Colonic mucosa (tissue), 4 donors: ENCODE results near the gene SH3PXD2A. TPM values are rescaled to one million over a fixed set of nuclear protein-coding genes. Genes with fewer than 3 reads are reported as not detected.

Experiments
- DNase-seq: peaks from one replicate; pipeline ENCODE4 v3.0.0-alpha.2; 2020
- H3K27ac ChIP-seq: fragments of 200-600 bp; one replicate; pipeline ENCODE4 v1.8.0; 2021
- H3K27me3 ChIP-seq: fragments of 200-600 bp; one replicate; pipeline ENCODE4 v1.8.0; 2021
- H3K36me3 ChIP-seq: fragments of 200-600 bp; one replicate; pipeline ENCODE4 v1.8.0; 2021
- H3K4me1 ChIP-seq: fragments of 200-600 bp; one replicate; pipeline ENCODE4 v1.8.0; 2021; ENCODE audit warnings: mild to moderate bottlenecking
- H3K4me3 ChIP-seq: fragments of 200-600 bp; one replicate; pipeline ENCODE4 v1.8.0; 2021
- H3K9ac ChIP-seq, 2 donors: one replicate each; pipeline ENCODE4 v1.7.0; 2013; ENCODE audit warnings: control low read depth in 2 of 2, low read depth in 2 of 2, low read length in 2 of 2
- H3K9me3 ChIP-seq: fragments of 200-600 bp; one replicate; pipeline ENCODE4 v1.8.0; 2021
- CTCF ChIP-seq: fragments of 200-600 bp; IDR thresholded peaks from one replicate; pipeline ENCODE4 v1.8.0; 2022; ENCODE audit warnings: antibody characterized with exemption, mild to moderate bottlenecking
- intact Hi-C: fragments of 100-400 bp; cut with DNase I; formaldehyde crosslinking; loops from one replicate; pipeline ENCODE4 v1.14.1; 2022
- total RNA-seq, 2 donors: library from RNA; stranded (reverse); fragmentation: NEBNext Ultra II Directional in 1 of 2; extraction: Animal tissue kit (Norgen Biotek cat#: 25700) in 1 of 2; gene quantifications; one replicate each; pipeline ENCODE4 v1.2.1, GENCODE V29; 2021
- donor health status: healthy.
- donor health status: DM: no; HTN: no; CAD: no.
- donor health status: DM: no; HTN: no; CAD: no.

The SH3PXD2A gene
- total RNA-seq, 2 donors from 2014 or later, result 37.5 to 40.8 TPM

GRCh38 chr10:103605359-103606096, 249.8 kb downstream of the SH3PXD2A start:
- DNase-seq, result peak; percentile 68
- H3K9ac ChIP-seq, result no peak overlapping the region
- TF ChIP-seq CTCF, result peak; percentile 64
- H3K36me3 ChIP-seq, result no peaks in the 10 kb centered on the region
- H3K27ac ChIP-seq, result no peak overlapping the region
- H3K4me1 ChIP-seq, result no peaks in the 10 kb centered on the region
- H3K27me3 ChIP-seq, result no peaks in the 10 kb centered on the region
- intact Hi-C loops, result loop anchor here (2.0 kb wide), 1 partner anchor 79 kb away; no protein-coding TSS in a partner anchor
- H3K9me3 ChIP-seq, result no peaks in the 10 kb centered on the region
- H3K4me3 ChIP-seq, result no peak overlapping the region

GRCh38 chr10:103603382-103603781, 252.0 kb downstream of the SH3PXD2A start:
- intact Hi-C loops, result no loop called here
- Histone ChIP-seq H3K9me3 (no peaks in the 10 kb centered on the region), H3K27me3 (no peaks in the 10 kb centered on the region), H3K4me1 (no peaks in the 10 kb centered on the region), H3K9ac (no peak overlapping the region), H3K27ac (no peak overlapping the region), H3K36me3 (no peaks in the 10 kb centered on the region), H3K4me3 (no peak overlapping the region)
- TF ChIP-seq CTCF, result no peak
- DNase-seq, result no peak

- Histone ChIP-seq H3K27me3 (no peaks in the 10 kb centered on the region), H3K4me3 (no peak overlapping the region), H3K4me1 (no peaks in the 10 kb centered on the region), H3K27ac (no peak overlapping the region), H3K9me3 (no peaks in the 10 kb centered on the region), H3K9ac (no peak overlapping the region), H3K36me3 (no peaks in the 10 kb centered on the region)
- TF ChIP-seq CTCF, result no peak
- DNase-seq, result no peak
- intact Hi-C loops, result no loop called here
Measured at GRCh38 chr10:103602852-103603155, 252.6 kb downstream of the SH3PXD2A start.

- Histone ChIP-seq H3K36me3 (no peaks in the 10 kb centered on the region), H3K9me3 (no peaks in the 10 kb centered on the region), H3K4me3 (no peak overlapping the region), H3K27ac (no peak overlapping the region), H3K9ac (no peak overlapping the region), H3K27me3 (no peaks in the 10 kb centered on the region), H3K4me1 (no peaks in the 10 kb centered on the region)
- intact Hi-C loops, result no loop called here
- no peak for DNase-seq
- TF ChIP-seq CTCF, result no peak
Measured at GRCh38 chr10:103602028-103602851, 253.1 kb downstream of the SH3PXD2A start.

- Histone ChIP-seq H3K27ac (no peak overlapping the region), H3K9me3 (no peaks in the 10 kb centered on the region), H3K9ac (peak overlapping the region in 1 of 2 donors; percentile 26), H3K4me1 (no peaks in the 10 kb centered on the region), H3K27me3 (no peaks in the 10 kb centered on the region), H3K36me3 (no peaks in the 10 kb centered on the region), H3K4me3 (no peak overlapping the region)
- intact Hi-C loops, result no loop called here
- no peak for TF ChIP-seq CTCF
- no peak for DNase-seq
Measured at GRCh38 chr10:103600956-103601569, 254.3 kb downstream of the SH3PXD2A start.
